ENCODE data around the gene NKAPL. TPM values are rescaled to one million over a fixed set of nuclear protein-coding genes. Genes with fewer than 3 reads are reported as not detected.

Gene NKAPL
- total and polyA plus RNA-seq, 2 experiments from 2014 or later: 0.97 to 3.2 TPM

DNA sequence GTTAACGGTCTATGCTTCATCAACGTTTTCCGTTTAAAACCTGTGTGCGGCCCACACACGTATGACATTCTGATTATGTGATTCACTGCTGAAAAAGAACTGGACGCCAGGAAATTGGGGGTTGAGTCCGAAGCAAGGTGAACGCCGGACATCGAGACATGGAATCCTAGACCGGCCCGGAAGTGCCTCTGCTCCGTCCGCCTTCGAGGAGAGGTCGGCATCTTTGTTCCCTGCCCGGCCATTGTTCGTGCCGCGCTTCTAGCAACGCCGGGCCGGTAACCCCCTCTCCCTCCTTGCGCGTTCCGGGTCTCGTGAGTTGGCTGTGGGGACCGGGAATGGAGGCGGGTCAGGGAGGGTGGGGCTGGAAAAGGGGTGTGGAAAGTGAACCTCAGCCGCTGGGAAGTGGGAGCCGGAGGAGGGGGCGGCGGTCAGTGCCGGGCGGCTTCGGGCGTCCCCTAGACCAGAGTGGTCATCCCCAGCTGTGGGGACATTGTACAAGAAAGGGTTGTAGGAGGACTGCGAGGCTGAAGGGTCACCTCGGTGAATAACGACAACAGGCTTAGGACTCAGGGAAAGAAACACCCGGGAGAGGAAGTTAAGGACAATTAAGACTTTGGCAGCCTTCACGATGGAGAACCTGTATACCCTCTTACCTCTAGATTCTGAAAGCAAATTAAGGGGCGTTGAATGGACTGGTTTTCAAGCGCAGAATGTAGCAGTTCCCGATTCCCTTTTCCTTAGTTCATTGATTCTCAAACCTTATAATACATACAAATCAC lies 33.9 kb upstream of the NKAPL start, which contains the start of gene ZSCAN9:
Gene ZSCAN9 (plus strand): TSS at position 220 of the 779 bp plus-strand sequence. CDS start 1,810 bp downstream, outside the sequence.
- TF ChIP-seq EZH2phosphoT487 (IDR thresholded peaks at IDR 0.05; ENCODE audit: insufficient read depth, low read depth) (no peak), EZH2 (IDR thresholded peaks at IDR 0.05; ENCODE audit: insufficient read depth, poor library complexity, severe bottlenecking) (no peak)
- 1% methylated on average over 30 to 45 of the region's 45 CpGs for WGBS, 2 experiments (ENCODE audit: low coverage in 1 of 2, low lambda C conversion rate in 2 of 2, missing lambda C conversion rate in 2 of 2)
- H3K4me1 ChIP-seq (ENCODE audit: insufficient read depth): peaks cover 15% of the 10 kb centered on the region
- H3K27ac ChIP-seq: peak within 1 kb of the TSS; percentile 50
- no peaks in the 10 kb centered on the region for H4K20me1 ChIP-seq (ENCODE audit: insufficient read depth)
- no peaks in the 10 kb centered on the region for H3K9me3 ChIP-seq (ENCODE audit: low read depth)
- H3K4me2 ChIP-seq (ENCODE audit: unreplicated experiment): peak within 1 kb of the TSS; percentile 96
- peaks cover 12% of the 10 kb centered on the region for H3K36me3 ChIP-seq (ENCODE audit: low read depth)
- H2AFZ ChIP-seq: peak within 1 kb of the TSS; percentile 96
- DNase-seq: peak; percentile 92
- no peaks in the 10 kb centered on the region for H3K9me2 ChIP-seq (ENCODE audit: insufficient read depth)
- H3K9ac ChIP-seq: peak within 1 kb of the TSS; percentile 84
- peaks cover 26% of the 10 kb centered on the region for H3K79me2 ChIP-seq (ENCODE audit: insufficient read depth)
- no peaks in the 10 kb centered on the region for H3F3A ChIP-seq (ENCODE audit: insufficient read depth)
- in situ Hi-C loops (cut with MboI): no loop called here
- peak within 1 kb of the TSS; percentile 96 for H3K4me3 ChIP-seq
- no peaks in the 10 kb centered on the region for H3K27me3 ChIP-seq (replicated peaks; ENCODE audit: insufficient read depth)

DNA sequence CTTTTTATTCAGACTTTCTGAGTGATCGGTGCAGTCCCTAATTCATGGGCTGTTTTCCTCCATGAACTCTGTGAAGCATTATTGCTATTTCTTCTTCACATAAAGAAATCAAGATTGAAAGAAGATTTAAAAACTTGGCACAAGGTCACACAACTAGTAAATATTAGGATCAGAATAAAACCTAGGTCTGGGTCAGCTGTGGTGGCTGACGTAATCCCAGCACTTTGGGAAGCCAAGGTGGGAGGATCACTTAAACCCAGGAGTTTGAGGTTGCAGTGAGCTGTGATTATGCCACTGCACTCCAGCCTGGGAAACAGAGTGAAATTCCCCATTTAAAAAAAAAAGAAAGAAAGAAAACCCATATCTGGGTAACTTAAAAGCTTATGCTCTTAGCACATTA lies 32.6 kb upstream of the NKAPL start:
- H3K27me3 ChIP-seq (replicated peaks; ENCODE audit: insufficient read depth): no peaks in the 10 kb centered on the region
- TF ChIP-seq EZH2phosphoT487 (IDR thresholded peaks at IDR 0.05; ENCODE audit: insufficient read depth, low read depth): no peak
- TF ChIP-seq EZH2 (IDR thresholded peaks at IDR 0.05; ENCODE audit: insufficient read depth, poor library complexity, severe bottlenecking): no peak
- no peak for DNase-seq
- no peaks in the 10 kb centered on the region for H3K9me2 ChIP-seq (ENCODE audit: insufficient read depth)
- in situ Hi-C loops (cut with MboI): no loop called here
- peaks cover 26% of the 10 kb centered on the region for H3K79me2 ChIP-seq (ENCODE audit: insufficient read depth)
- H3F3A ChIP-seq (ENCODE audit: insufficient read depth): no peaks in the 10 kb centered on the region
- H3K36me3 ChIP-seq (ENCODE audit: low read depth): peaks cover 13% of the 10 kb centered on the region
- H3K4me1 ChIP-seq (ENCODE audit: insufficient read depth): peaks cover 15% of the 10 kb centered on the region
- peak overlapping the region; percentile 96; the same call in 1 of the 2 replicates for H3K4me3 ChIP-seq
- no peaks in the 10 kb centered on the region for H4K20me1 ChIP-seq (ENCODE audit: insufficient read depth)
- no peak overlapping the region for H2AFZ ChIP-seq
- H3K9ac ChIP-seq: peak overlapping the region; percentile 84; the same call in 1 of the 2 replicates
- 98 to 100% methylated on average over 2 of the region's 2 CpGs for WGBS, 2 experiments (ENCODE audit: low coverage in 1 of 2, low lambda C conversion rate in 2 of 2, missing lambda C conversion rate in 2 of 2)
- no peak overlapping the region for H3K27ac ChIP-seq
- H3K9me3 ChIP-seq (ENCODE audit: low read depth): no peaks in the 10 kb centered on the region
- peak overlapping the region; percentile 96 for H3K4me2 ChIP-seq (ENCODE audit: unreplicated experiment)

DNA sequence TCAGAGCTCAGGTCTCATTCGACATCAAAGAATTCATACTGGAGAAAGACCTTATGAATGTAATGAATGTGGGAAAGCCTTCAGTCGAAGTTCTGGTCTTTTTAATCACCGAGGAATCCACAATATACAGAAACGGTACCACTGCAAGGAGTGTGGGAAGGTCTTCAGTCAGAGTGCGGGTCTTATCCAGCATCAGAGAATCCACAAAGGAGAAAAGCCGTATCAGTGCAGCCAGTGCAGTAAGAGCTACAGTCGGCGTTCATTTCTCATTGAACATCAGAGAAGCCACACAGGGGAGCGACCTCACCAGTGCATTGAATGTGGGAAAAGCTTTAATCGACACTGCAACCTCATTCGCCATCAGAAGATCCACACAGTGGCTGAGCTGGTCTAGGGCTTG lies 26.3 kb upstream of the NKAPL start:
- Histone ChIP-seq H3K36me3 (ENCODE audit: low read depth) (peaks cover 20% of the 10 kb centered on the region), H3F3A (ENCODE audit: insufficient read depth) (no peaks in the 10 kb centered on the region), H2AFZ (no peak overlapping the region), H3K27me3 (replicated peaks; ENCODE audit: insufficient read depth) (no peaks in the 10 kb centered on the region), H3K4me3 (no peak overlapping the region), H3K79me2 (ENCODE audit: insufficient read depth) (no peaks in the 10 kb centered on the region), H3K27ac (no peak overlapping the region), H3K9me3 (ENCODE audit: low read depth) (no peaks in the 10 kb centered on the region), H3K4me1 (ENCODE audit: insufficient read depth) (no peaks in the 10 kb centered on the region), H3K4me2 (ENCODE audit: unreplicated experiment) (no peak overlapping the region), H3K9me2 (ENCODE audit: insufficient read depth) (no peaks in the 10 kb centered on the region), H4K20me1 (ENCODE audit: insufficient read depth) (no peaks in the 10 kb centered on the region), H3K9ac (no peak overlapping the region)
- no peak for DNase-seq
- in situ Hi-C loops (cut with MboI): no loop called here
- WGBS, 2 experiments (ENCODE audit: low coverage in 1 of 2, low lambda C conversion rate in 2 of 2, missing lambda C conversion rate in 2 of 2): 92 to 94% methylated on average over 11 of the region's 11 CpGs
- TF ChIP-seq EZH2phosphoT487 (IDR thresholded peaks at IDR 0.05; ENCODE audit: insufficient read depth, low read depth) (no peak), EZH2 (IDR thresholded peaks at IDR 0.05; ENCODE audit: insufficient read depth, poor library complexity, severe bottlenecking) (no peak)

GRCh38 chr6:28235912-28236452 lies 23.1 kb upstream of the NKAPL start:
- in situ Hi-C loops (cut with MboI): no loop called here
- TF ChIP-seq EZH2phosphoT487 (IDR thresholded peaks at IDR 0.05; ENCODE audit: insufficient read depth, low read depth): no peak
- Histone ChIP-seq H3K4me1 (ENCODE audit: insufficient read depth) (no peaks in the 10 kb centered on the region), H3K9me3 (ENCODE audit: low read depth) (no peaks in the 10 kb centered on the region), H3K4me2 (ENCODE audit: unreplicated experiment) (no peak overlapping the region), H4K20me1 (ENCODE audit: insufficient read depth) (no peaks in the 10 kb centered on the region), H3K27ac (no peak overlapping the region), H3K27me3 (replicated peaks; ENCODE audit: insufficient read depth) (no peaks in the 10 kb centered on the region), H3K9ac (no peak overlapping the region), H3K9me2 (ENCODE audit: insufficient read depth) (no peaks in the 10 kb centered on the region), H3K79me2 (ENCODE audit: insufficient read depth) (no peaks in the 10 kb centered on the region), H3F3A (ENCODE audit: insufficient read depth) (no peaks in the 10 kb centered on the region), H2AFZ (no peak overlapping the region), H3K36me3 (ENCODE audit: low read depth) (0 out of 2 replicates have a peak, but pooled peaks cover 8% of the 10 kb centered on the region), H3K4me3 (no peak overlapping the region)
- DNase-seq: no peak
- WGBS, 2 experiments (ENCODE audit: low coverage in 1 of 2, low lambda C conversion rate in 2 of 2, missing lambda C conversion rate in 2 of 2): 98 to 100% methylated on average over 3 of the region's 3 CpGs
